Left ventricle myocardium inferior (tissue), 1 donor: ENCODE measurements around the gene CHSY1. TPM values are rescaled to one million over a fixed set of nuclear protein-coding genes. Genes with fewer than 3 reads are reported as not detected.

Experiments
- DNase-seq: peaks from one replicate; pipeline ENCODE4 v3.0.0-alpha.2; 2020
- H3K27ac ChIP-seq: fragments of 200-600 bp; replicated peaks from 2 replicates; pipeline ENCODE4 v1.8.0; 2021
- H3K27me3 ChIP-seq: fragments of 200-600 bp; 2 replicates; pipeline ENCODE4 v1.8.0; 2021; ENCODE audit warnings: low read depth
- H3K36me3 ChIP-seq: fragments of 200-600 bp; 2 replicates; pipeline ENCODE4 v1.8.0; 2021
- H3K4me1 ChIP-seq: fragments of 200-600 bp; 2 replicates; pipeline ENCODE4 v1.8.0; 2021
- H3K4me3 ChIP-seq: fragments of 200-600 bp; 2 replicates; pipeline ENCODE4 v1.8.0; 2021; ENCODE audit warnings: mild to moderate bottlenecking, moderate library complexity
- H3K9me3 ChIP-seq: fragments of 200-600 bp; replicated peaks from 2 replicates; pipeline ENCODE4 v1.8.0; 2021
- CTCF ChIP-seq: fragments of 200-600 bp; IDR thresholded peaks from 2 replicates; pipeline ENCODE4 v1.8.0; 2021; ENCODE audit warnings: antibody characterized with exemption, mild to moderate bottlenecking, borderline replicate concordance
- intact Hi-C: fragments of 100-400 bp; cut with micrococcal nuclease; formaldehyde crosslinking; loops from one replicate; pipeline ENCODE4 v1.11.0; 2022
- total RNA-seq: library from RNA; stranded (reverse); fragmentation: NEBNext Ultra II Directional; extraction: Animal tissue kit (Norgen Biotek cat#: 25700); gene quantifications from one replicate; pipeline ENCODE4 v1.2.1, GENCODE V29; 2021
- donor health status: DM: no; HTN: yes; CAD: no; lungs with severe emphysema.

The CHSY1 gene
- total RNA-seq, 1 donor from 2014 or later, result 15.1 TPM

- no peaks in the 10 kb centered on the region for H3K27me3 ChIP-seq
- DNase-seq, result no peak
- intact Hi-C loops, result no loop called here
- no peak for TF ChIP-seq CTCF
- peaks cover 57% of the 10 kb centered on the region for H3K36me3 ChIP-seq
- H3K27ac ChIP-seq, result peak overlapping the region; percentile 75
- H3K9me3 ChIP-seq, result no peaks in the 10 kb centered on the region
- H3K4me3 ChIP-seq, result no peak overlapping the region
- H3K4me1 ChIP-seq, result peaks cover 54% of the 10 kb centered on the region
These were observed 21.7 kb upstream of the CHSY1 start for GRCh38 chr15:101273534-101273933.

- intact Hi-C loops, result no loop called here
- H3K4me3 ChIP-seq, result no peak overlapping the region
- H3K27ac ChIP-seq, result peak overlapping the region; percentile 75
- H3K27me3 ChIP-seq, result no peaks in the 10 kb centered on the region
- peaks cover 57% of the 10 kb centered on the region for H3K36me3 ChIP-seq
- peaks cover 49% of the 10 kb centered on the region for H3K4me1 ChIP-seq
- H3K9me3 ChIP-seq, result no peaks in the 10 kb centered on the region
- no peak for DNase-seq
- TF ChIP-seq CTCF, result no peak
These were observed 20.7 kb upstream of the CHSY1 start for GRCh38 chr15:101272584-101272983.

GRCh38 chr15:101269479-101270223, 17.8 kb upstream of the CHSY1 start:
- H3K4me1 ChIP-seq, result peaks cover 34% of the 10 kb centered on the region
- intact Hi-C loops, result no loop called here
- no peak overlapping the region for H3K4me3 ChIP-seq
- H3K9me3 ChIP-seq, result no peaks in the 10 kb centered on the region
- DNase-seq, result no peak
- H3K27me3 ChIP-seq, result no peaks in the 10 kb centered on the region
- H3K27ac ChIP-seq, result peak overlapping the region; percentile 27
- peak; percentile 64 for TF ChIP-seq CTCF
- H3K36me3 ChIP-seq, result peaks cover 45% of the 10 kb centered on the region

GRCh38 chr15:101267320-101268104, 15.7 kb upstream of the CHSY1 start:
- TF ChIP-seq CTCF, result no peak
- Histone ChIP-seq H3K36me3 (peaks cover 24% of the 10 kb centered on the region), H3K4me1 (peaks cover 24% of the 10 kb centered on the region), H3K9me3 (no peaks in the 10 kb centered on the region), H3K27me3 (no peaks in the 10 kb centered on the region), H3K4me3 (no peak overlapping the region), H3K27ac (peak overlapping the region; percentile 45)
- intact Hi-C loops, result no loop called here
- DNase-seq, result no peak

GRCh38 chr15:101266787-101267186, 14.9 kb upstream of the CHSY1 start:
- H3K36me3 ChIP-seq, result peaks cover 16% of the 10 kb centered on the region
- intact Hi-C loops, result no loop called here
- H3K4me3 ChIP-seq, result no peak overlapping the region
- no peaks in the 10 kb centered on the region for H3K9me3 ChIP-seq
- peaks cover 22% of the 10 kb centered on the region for H3K4me1 ChIP-seq
- DNase-seq, result no peak
- H3K27me3 ChIP-seq, result no peaks in the 10 kb centered on the region
- TF ChIP-seq CTCF, result no peak
- H3K27ac ChIP-seq, result peak overlapping the region; percentile 45
